SH-SY5Y (cell line): Measurements from ENCODE around the gene KRT7.

Experiments used
- GATA2 ChIP-seq: IDR thresholded peaks from 2 replicates; pipeline ENCODE4 v1.6.1; 2011; ENCODE audit warnings: mild to moderate bottlenecking, low read depth, low read length
- GATA3 ChIP-seq: IDR thresholded peaks from 2 replicates; pipeline ENCODE4 v1.6.1; 2011; ENCODE audit warnings: low read depth, mild to moderate bottlenecking, low read length, moderate library complexity

KRT7 gene

GRCh38 chr12:52232674-52233461, at the start of gene KRT7:
TSS of gene KRT7 (plus strand) at chr12:52233243. CDS start at chr12:52233297, 54 bp downstream.
- TF ChIP-seq GATA2 (no peak), GATA3 (no peak)

- TF ChIP-seq GATA2 (no peak), GATA3 (no peak)
These were observed 49.5 kb upstream of the KRT7 start for GRCh38 chr12:52183544-52183910.

GRCh38 chr12:52183971-52184370, 49.1 kb upstream of the KRT7 start:
- TF ChIP-seq GATA2 = no peak
- no peak for TF ChIP-seq GATA3

- TF ChIP-seq GATA3 (no peak; the same call in 1 of the 2 replicates), GATA2 (peak; percentile 91)
These were observed 48.2 kb upstream of the KRT7 start for GRCh38 chr12:52184813-52185212.

- TF ChIP-seq GATA2 (peak; percentile 60), GATA3 (no peak)
These were observed 47.6 kb upstream of the KRT7 start for GRCh38 chr12:52185400-52185967.

GRCh38 chr12:52186118-52186840, 46.8 kb upstream of the KRT7 start:
- no peak for TF ChIP-seq GATA3
- TF ChIP-seq GATA2 = no peak

- TF ChIP-seq GATA2 = no peak
- TF ChIP-seq GATA3 = no peak
These were observed 45.8 kb upstream of the KRT7 start for GRCh38 chr12:52187206-52187605.

GRCh38 chr12:52187640-52188039, 45.4 kb upstream of the KRT7 start:
- TF ChIP-seq GATA2 (no peak), GATA3 (no peak)

GRCh38 chr12:52188658-52189057, 44.4 kb upstream of the KRT7 start:
- TF ChIP-seq GATA2 (no peak), GATA3 (no peak)

GRCh38 chr12:52189376-52190174, 43.5 kb upstream of the KRT7 start:
- TF ChIP-seq GATA2 (no peak), GATA3 (no peak)

GRCh38 chr12:52190860-52191729, 41.9 kb upstream of the KRT7 start:
- TF ChIP-seq GATA3 = no peak
- no peak for TF ChIP-seq GATA2

GRCh38 chr12:52191841-52192791, 40.9 kb upstream of the KRT7 start, which contains the start of gene KRT80:
TSS of gene KRT80 (minus strand) at chr12:52192014. CDS start at chr12:52191902, 112 bp downstream.
- TF ChIP-seq GATA3 (no peak), GATA2 (no peak)
